Heart left ventricle (tissue), 13 donors: Measurements from ENCODE around the gene UNC80.

ENCODE experiments used
- POLR2A ChIP-seq, 2 donors: fragments of 450-650 bp; IDR thresholded peaks; one replicate each; pipeline ENCODE4 v1.6.1; 2017; ENCODE audit warnings: antibody characterized with exemption in 2 of 2, mild to moderate bottlenecking in 2 of 2, moderate library complexity in 2 of 2
- TF ChIP-seq, protein P1 (sequence below), 12 donors: fragments of 200-600 bp; sonication (generic) in 4 of 12; IDR thresholded peaks; one replicate each; pipeline versions ENCODE4 v1.5.0 to v1.8.0; 2018 to 2022; ENCODE audit warnings: antibody characterized with exemption in 12 of 12, mild to moderate bottlenecking in 5 of 12
- donor health status: ischemic (EF 13 %, LVEDD 7.1; RV severe dilation, severe dysfunction).
- donor health status: DM: no; HTN: yes; CAD: no.
- donor health status: DM: no; HTN: no; CAD: no.
- donor health status: ischemic (EF 25% LVEDD 6.9; RV normal size, moderate dysfunction).
- donor health status: ischemic (EF 25% LVEDD 5.7; RV mildly dilated, moderate dysfunction).
- donor health status: ischemic (EF 35%, LVEDD 5.7; RV mildly dilated, moderate dysfunction).
- donor health status: nonischemic (EF 11% LVEDD 7.7; RV severe dilation, severe dysfunction).
- donor health status: DM: yes; HTN: yes; CAD: no.
- donor health status: PGD.
- donor health status: ischemic (EF 29% LVEDD 5.4; RV normal size, mild dysfunction).
- donor health status: nonischemic (EF 23%, LVEDD 6.1; RV moderate dilation, normal function).

DNA sequence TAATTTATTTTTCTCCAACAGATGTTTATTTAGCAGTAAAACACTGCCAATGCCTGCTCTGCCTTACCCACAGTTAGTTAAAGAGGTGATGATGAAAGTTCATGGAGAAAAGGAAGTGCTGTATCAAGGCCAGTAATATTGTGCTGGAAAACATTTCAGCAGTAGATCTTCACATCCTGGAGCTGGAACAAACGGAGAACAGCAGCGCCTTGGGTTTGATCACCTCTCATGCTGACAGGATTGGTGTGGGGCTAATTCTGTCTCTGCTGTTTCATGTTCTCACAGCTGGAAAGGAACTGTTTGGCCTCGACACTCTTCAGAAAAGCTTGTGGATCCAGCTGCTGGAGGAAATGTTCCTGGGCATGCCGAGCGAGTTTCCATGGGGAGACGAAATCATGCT lies 169.3 kb downstream of the UNC80 start:
- TF ChIP-seq, protein P1, sequence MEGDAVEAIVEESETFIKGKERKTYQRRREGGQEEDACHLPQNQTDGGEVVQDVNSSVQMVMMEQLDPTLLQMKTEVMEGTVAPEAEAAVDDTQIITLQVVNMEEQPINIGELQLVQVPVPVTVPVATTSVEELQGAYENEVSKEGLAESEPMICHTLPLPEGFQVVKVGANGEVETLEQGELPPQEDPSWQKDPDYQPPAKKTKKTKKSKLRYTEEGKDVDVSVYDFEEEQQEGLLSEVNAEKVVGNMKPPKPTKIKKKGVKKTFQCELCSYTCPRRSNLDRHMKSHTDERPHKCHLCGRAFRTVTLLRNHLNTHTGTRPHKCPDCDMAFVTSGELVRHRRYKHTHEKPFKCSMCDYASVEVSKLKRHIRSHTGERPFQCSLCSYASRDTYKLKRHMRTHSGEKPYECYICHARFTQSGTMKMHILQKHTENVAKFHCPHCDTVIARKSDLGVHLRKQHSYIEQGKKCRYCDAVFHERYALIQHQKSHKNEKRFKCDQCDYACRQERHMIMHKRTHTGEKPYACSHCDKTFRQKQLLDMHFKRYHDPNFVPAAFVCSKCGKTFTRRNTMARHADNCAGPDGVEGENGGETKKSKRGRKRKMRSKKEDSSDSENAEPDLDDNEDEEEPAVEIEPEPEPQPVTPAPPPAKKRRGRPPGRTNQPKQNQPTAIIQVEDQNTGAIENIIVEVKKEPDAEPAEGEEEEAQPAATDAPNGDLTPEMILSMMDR (IDR thresholded peaks at IDR 0.05), result no peak
- no peak for TF ChIP-seq POLR2A (IDR thresholded peaks at IDR 0.05)
